ENCODE results near the gene FBXW12.

DNA sequence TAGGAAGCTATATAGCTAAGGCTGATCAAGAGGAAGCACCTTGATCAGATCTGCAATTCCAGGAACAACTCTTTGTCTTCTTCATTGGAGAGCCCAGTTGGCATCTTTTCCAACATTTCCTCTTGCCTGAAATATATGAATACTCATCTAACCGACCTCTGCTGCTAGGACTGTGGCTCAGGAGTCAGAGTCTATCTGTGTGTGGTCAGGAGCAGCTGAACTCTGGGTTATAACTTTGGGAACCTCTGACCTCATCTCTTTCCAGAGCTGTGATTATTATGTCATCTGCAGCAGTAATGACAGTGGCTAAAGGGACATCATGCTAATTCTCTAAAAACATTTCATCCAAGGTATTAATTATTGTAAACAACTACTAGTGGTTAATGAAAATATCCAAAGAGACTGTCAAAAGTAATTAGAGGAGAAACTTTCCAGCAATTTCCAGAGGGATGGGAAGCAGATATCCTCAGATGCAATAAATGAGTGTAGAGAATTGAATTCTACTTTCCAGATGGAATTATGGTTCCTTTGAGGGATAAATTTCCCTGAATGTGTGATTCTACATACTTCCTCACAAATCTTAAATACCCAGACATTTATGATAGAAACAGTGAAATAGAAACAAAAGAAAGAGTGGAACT is 27.0 kb upstream of the FBXW12 start:
- TF ChIP-seq CTCF (IDR thresholded peaks at IDR 0.05): no peak
- no peak for TF ChIP-seq POLR2A (IDR thresholded peaks at IDR 0.05)
